MM.1S (cell line): ENCODE results near the gene RPS16.

Experiments used
- DNase-seq: peaks from one replicate; pipeline ENCODE4 v3.0.0-alpha.2; 2015
- H2AFZ ChIP-seq: fragments of 300-600 bp; sonication (generic); 2 replicates; pipeline ENCODE4 v1.6.0; 2016; ENCODE audit warnings: antibody characterized with exemption, low read length
- H3F3A ChIP-seq: fragments of 300-600 bp; sonication (generic); 2 replicates; pipeline ENCODE4 v1.6.1; 2016; ENCODE audit warnings: mild to moderate bottlenecking, antibody characterized with exemption, low read length, moderate library complexity, mixed read lengths; ENCODE audit not compliant: insufficient read depth
- H3K27ac ChIP-seq: fragments of 300-600 bp; sonication (generic); 2 replicates; pipeline ENCODE4 v1.5.1; 2016; ENCODE audit warnings: mild to moderate bottlenecking, low read length
- H3K27me3 ChIP-seq: fragments of 300-600 bp; sonication (generic); replicated peaks from 2 replicates; pipeline ENCODE4 v1.6.0; 2016; ENCODE audit warnings: low read length; ENCODE audit not compliant: insufficient read depth
- H3K36me3 ChIP-seq: fragments of 300-600 bp; sonication (generic); replicated peaks from 2 replicates; pipeline ENCODE4 v1.6.1; 2016; ENCODE audit warnings: mild to moderate bottlenecking, low read length, mixed read lengths; ENCODE audit not compliant: insufficient read depth
- H3K4me1 ChIP-seq: fragments of 300-600 bp; sonication (generic); 2 replicates; pipeline ENCODE4 v1.6.1; 2016; ENCODE audit warnings: low read length, mixed read lengths
- H3K4me2 ChIP-seq: fragments of 300-600 bp; sonication (generic); 2 replicates; pipeline ENCODE4 v1.6.0; 2016; ENCODE audit warnings: low read depth, low read length
- H3K4me3 ChIP-seq: fragments of 300-600 bp; sonication (generic); 2 replicates; pipeline ENCODE4 v1.5.1; 2016; ENCODE audit warnings: low read length, mixed read lengths
- H3K79me2 ChIP-seq: fragments of 300-600 bp; sonication (generic); 2 replicates; pipeline ENCODE4 v1.6.1; 2016; ENCODE audit warnings: mixed run types, low read length, mixed read lengths
- H3K9ac ChIP-seq: fragments of 300-600 bp; sonication (generic); 2 replicates; pipeline ENCODE4 v1.6.1; 2016; ENCODE audit warnings: low read length, mixed read lengths
- H3K9me2 ChIP-seq: fragments of 300-600 bp; sonication (generic); replicated peaks from 2 replicates; pipeline ENCODE4 v1.6.1; 2016; ENCODE audit warnings: mild to moderate bottlenecking, low read length, mixed read lengths; ENCODE audit not compliant: insufficient read depth
- H3K9me3 ChIP-seq: fragments of 300-600 bp; sonication (generic); replicated peaks from 2 replicates; pipeline ENCODE4 v1.6.1; 2016; ENCODE audit warnings: mild to moderate bottlenecking, low read length, mixed read lengths; ENCODE audit not compliant: insufficient read depth
- H4K20me1 ChIP-seq: fragments of 300-600 bp; sonication (generic); 2 replicates; pipeline ENCODE4 v1.6.1; 2016; ENCODE audit warnings: mild to moderate bottlenecking, low read length, moderate library complexity, mixed read lengths; ENCODE audit not compliant: insufficient read depth
- EZH2 ChIP-seq: fragments of 300-600 bp; sonication (generic); optimal IDR thresholded peaks from 2 replicates; pipeline ENCODE3; 2017; ENCODE audit warnings: low read depth, mild to moderate bottlenecking, antibody characterized with exemption, low read length, mixed read lengths
- EZH2phosphoT487 ChIP-seq: fragments of 300-600 bp; sonication (generic); IDR thresholded peaks from 2 replicates; pipeline ENCODE4 v1.6.1; 2018; ENCODE audit warnings: antibody characterized with exemption, low read length
- TF ChIP-seq, protein P1 (sequence below): fragments of 300-600 bp; sonication (generic); IDR thresholded peaks from 2 replicates; pipeline ENCODE4 v1.5.1; 2016; ENCODE audit warnings: antibody characterized with exemption, low read length, mixed read lengths

The RPS16 gene

GRCh38 chr19:39419003-39419402 lies 16.7 kb downstream of the RPS16 start:
- Histone ChIP-seq H3F3A (no peaks in the 10 kb centered on the region; the same call in 1 of the 2 replicates), H2AFZ (no peak overlapping the region), H3K27ac (no peak overlapping the region), H3K9me3 (no peaks in the 10 kb centered on the region), H3K36me3 (no peaks in the 10 kb centered on the region), H3K4me2 (no peak overlapping the region), H3K27me3 (no peaks in the 10 kb centered on the region), H3K9me2 (no peaks in the 10 kb centered on the region), H3K79me2 (no peaks in the 10 kb centered on the region), H3K4me3 (no peak overlapping the region), H3K9ac (no peak overlapping the region), H4K20me1 (no peaks in the 10 kb centered on the region), H3K4me1 (no peaks in the 10 kb centered on the region)
- TF ChIP-seq EZH2phosphoT487 (no peak), EZH2 (no peak)
- TF ChIP-seq, protein P1, sequence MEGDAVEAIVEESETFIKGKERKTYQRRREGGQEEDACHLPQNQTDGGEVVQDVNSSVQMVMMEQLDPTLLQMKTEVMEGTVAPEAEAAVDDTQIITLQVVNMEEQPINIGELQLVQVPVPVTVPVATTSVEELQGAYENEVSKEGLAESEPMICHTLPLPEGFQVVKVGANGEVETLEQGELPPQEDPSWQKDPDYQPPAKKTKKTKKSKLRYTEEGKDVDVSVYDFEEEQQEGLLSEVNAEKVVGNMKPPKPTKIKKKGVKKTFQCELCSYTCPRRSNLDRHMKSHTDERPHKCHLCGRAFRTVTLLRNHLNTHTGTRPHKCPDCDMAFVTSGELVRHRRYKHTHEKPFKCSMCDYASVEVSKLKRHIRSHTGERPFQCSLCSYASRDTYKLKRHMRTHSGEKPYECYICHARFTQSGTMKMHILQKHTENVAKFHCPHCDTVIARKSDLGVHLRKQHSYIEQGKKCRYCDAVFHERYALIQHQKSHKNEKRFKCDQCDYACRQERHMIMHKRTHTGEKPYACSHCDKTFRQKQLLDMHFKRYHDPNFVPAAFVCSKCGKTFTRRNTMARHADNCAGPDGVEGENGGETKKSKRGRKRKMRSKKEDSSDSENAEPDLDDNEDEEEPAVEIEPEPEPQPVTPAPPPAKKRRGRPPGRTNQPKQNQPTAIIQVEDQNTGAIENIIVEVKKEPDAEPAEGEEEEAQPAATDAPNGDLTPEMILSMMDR: no peak
- no peak for DNase-seq

DNA sequence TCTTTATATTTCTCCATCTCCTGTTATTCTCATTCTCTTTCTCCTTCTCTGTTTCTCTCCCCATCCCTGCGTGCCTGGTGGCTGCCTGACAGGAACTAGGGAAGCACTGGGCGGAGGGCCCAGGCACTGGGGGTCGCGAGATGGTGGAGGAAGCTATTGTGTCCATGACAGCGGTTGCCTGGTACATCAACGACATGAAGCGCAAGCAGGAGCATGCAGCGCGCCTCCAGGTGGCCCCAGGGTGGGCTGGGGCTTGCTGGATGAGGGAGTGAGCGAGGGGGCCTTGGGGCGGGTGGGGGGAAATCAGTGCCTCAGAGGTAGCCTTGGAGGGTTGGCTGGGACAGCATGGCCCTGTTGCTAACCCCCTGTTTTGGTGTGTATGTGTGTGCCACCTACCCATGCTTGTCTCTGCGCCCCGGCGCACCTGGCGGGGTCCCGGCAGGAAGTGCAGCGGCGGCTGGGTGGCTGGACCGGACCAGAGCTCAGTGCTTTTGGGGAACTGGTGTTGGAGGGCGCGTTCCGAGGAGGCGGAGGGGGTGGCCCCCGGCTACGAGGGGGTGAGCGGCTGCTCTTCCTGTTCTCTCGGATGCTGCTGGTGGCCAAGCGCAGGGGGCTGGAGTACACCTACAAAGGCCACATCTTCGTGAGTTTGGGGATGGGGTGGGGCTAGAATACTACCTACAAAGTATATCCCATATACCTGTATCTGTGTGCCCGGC lies 18.1 kb downstream of the RPS16 start:
- H3K36me3 ChIP-seq: no peaks in the 10 kb centered on the region
- no peak overlapping the region for H2AFZ ChIP-seq
- DNase-seq: no peak
- H3K9me2 ChIP-seq: no peaks in the 10 kb centered on the region
- H3K79me2 ChIP-seq: no peaks in the 10 kb centered on the region
- no peaks in the 10 kb centered on the region; the same call in 1 of the 2 replicates for H3F3A ChIP-seq
- H3K9ac ChIP-seq: no peak overlapping the region
- H3K4me2 ChIP-seq: no peak overlapping the region
- no peak overlapping the region for H3K4me3 ChIP-seq
- H4K20me1 ChIP-seq: no peaks in the 10 kb centered on the region
- H3K4me1 ChIP-seq: no peaks in the 10 kb centered on the region
- no peak overlapping the region for H3K27ac ChIP-seq
- H3K27me3 ChIP-seq: no peaks in the 10 kb centered on the region
- no peaks in the 10 kb centered on the region for H3K9me3 ChIP-seq
- TF ChIP-seq EZH2 (no peak), EZH2phosphoT487 (no peak)
- TF ChIP-seq, protein P1: no peak

GRCh38 chr19:39416152-39417120 lies 19.3 kb downstream of the RPS16 start:
- H4K20me1 ChIP-seq: no peaks in the 10 kb centered on the region
- H3K4me2 ChIP-seq: no peak overlapping the region
- H3F3A ChIP-seq: peaks cover 4% of the 10 kb centered on the region
- H3K36me3 ChIP-seq: no peaks in the 10 kb centered on the region
- H3K27me3 ChIP-seq: no peaks in the 10 kb centered on the region
- H3K79me2 ChIP-seq: no peaks in the 10 kb centered on the region
- no peak overlapping the region for H3K9ac ChIP-seq
- TF ChIP-seq, protein P1: no peak
- TF ChIP-seq EZH2: no peak
- TF ChIP-seq EZH2phosphoT487: no peak
- no peak overlapping the region for H3K4me3 ChIP-seq
- no peaks in the 10 kb centered on the region for H3K9me3 ChIP-seq
- no peak for DNase-seq
- H2AFZ ChIP-seq: no peak overlapping the region
- H3K27ac ChIP-seq: no peak overlapping the region
- H3K9me2 ChIP-seq: no peaks in the 10 kb centered on the region
- peaks cover 1% of the 10 kb centered on the region for H3K4me1 ChIP-seq
